Mesenchymal stem cell (in vitro differentiated cells and primary cell): ENCODE data around the gene SPRED2.

Experiments
- DNase-seq: peaks from one replicate; pipeline ENCODE4 v3.0.0-alpha.2; 2013
- H2AFZ ChIP-seq: one replicate; pipeline ENCODE4 v1.6.1; 2013; ENCODE audit warnings: low read depth, mild to moderate bottlenecking, control low read depth, inconsistent platforms, low read length, moderate library complexity
- H2AK5ac ChIP-seq: 2 replicates; pipeline ENCODE4 v1.6.1; 2013; ENCODE audit warnings: low read length, moderate library complexity, mild to moderate bottlenecking, inconsistent platforms; ENCODE audit not compliant: severe bottlenecking
- H2BK120ac ChIP-seq: one replicate; pipeline ENCODE4 v1.6.1; 2013; ENCODE audit warnings: low read depth, mild to moderate bottlenecking, inconsistent platforms, low read length, moderate library complexity
- H2BK12ac ChIP-seq, 2 experiments: one replicate each; pipeline ENCODE4 v1.6.1; 2013; ENCODE audit warnings: inconsistent platforms in 2 of 2, low read length in 2 of 2, mild to moderate bottlenecking in 2 of 2, moderate library complexity in 2 of 2, control low read depth in 1 of 2
- H2BK15ac ChIP-seq: one replicate; pipeline ENCODE4 v1.6.1; 2013; ENCODE audit warnings: mild to moderate bottlenecking, low read depth, inconsistent platforms; ENCODE audit not compliant: poor library complexity, severe bottlenecking
- H2BK5ac ChIP-seq: 2 replicates; pipeline ENCODE4 v1.6.1; 2013; ENCODE audit warnings: low read depth, mild to moderate bottlenecking, low read length, control low read depth, inconsistent platforms; ENCODE audit not compliant: poor library complexity, severe bottlenecking
- H3K14ac ChIP-seq, 2 experiments: one replicate each; pipeline ENCODE4 v1.6.1; 2013; ENCODE audit warnings: inconsistent platforms in 2 of 2, low read length in 2 of 2, control low read depth in 1 of 2, mild to moderate bottlenecking in 1 of 2, moderate library complexity in 1 of 2
- H3K18ac ChIP-seq, 2 experiments: one replicate each; pipeline ENCODE4 v1.6.1; 2013; ENCODE audit warnings: inconsistent platforms in 2 of 2, low read length in 2 of 2, control low read depth in 1 of 2, low read depth in 1 of 2, mild to moderate bottlenecking in 1 of 2
- H3K23ac ChIP-seq, 2 experiments: one replicate each; pipeline ENCODE4 v1.6.1; 2013; ENCODE audit warnings: inconsistent platforms in 2 of 2, low read length in 2 of 2, mild to moderate bottlenecking in 2 of 2, moderate library complexity in 2 of 2, control low read depth in 1 of 2
- H3K27ac ChIP-seq: 2 replicates; pipeline ENCODE4 v1.5.1; 2013; ENCODE audit warnings: mild to moderate bottlenecking, moderate library complexity, low read length, control low read depth, inconsistent platforms; ENCODE audit not compliant: poor library complexity, severe bottlenecking
- H3K27me3 ChIP-seq, 2 experiments: 2 replicates each; pipeline versions ENCODE4 v1.6.1 to v1.7.0; 2013; ENCODE audit warnings: low read length in 2 of 2, mild to moderate bottlenecking in 2 of 2, moderate library complexity in 2 of 2, control low read depth in 1 of 2, inconsistent platforms in 1 of 2; ENCODE audit not compliant: control insufficient read depth in 1 of 2, insufficient read depth in 1 of 2
- H3K36me3 ChIP-seq, 2 experiments: 2 replicates each; pipeline versions ENCODE4 v1.6.1 to v1.7.0; 2013; ENCODE audit warnings: low read length in 2 of 2, control low read depth in 1 of 2, inconsistent platforms in 1 of 2, low read depth in 1 of 2, mild to moderate bottlenecking in 1 of 2; ENCODE audit not compliant: insufficient read depth in 2 of 2, control insufficient read depth in 1 of 2
- H3K4ac ChIP-seq, 2 experiments: one replicate each; pipeline ENCODE4 v1.6.1; 2013; ENCODE audit warnings: inconsistent platforms in 2 of 2, low read length in 2 of 2, mild to moderate bottlenecking in 2 of 2, moderate library complexity in 2 of 2, control low read depth in 1 of 2, low read depth in 1 of 2
- H3K4me1 ChIP-seq: 2 replicates; pipeline ENCODE4 v1.6.1; 2013; ENCODE audit warnings: low read depth, low read length, control low read depth; ENCODE audit not compliant: control insufficient read depth, insufficient read depth
- H3K4me2 ChIP-seq: 2 replicates; pipeline ENCODE4 v1.6.1; 2013; ENCODE audit warnings: low read length, mild to moderate bottlenecking, inconsistent platforms; ENCODE audit not compliant: poor library complexity, severe bottlenecking
- H3K4me3 ChIP-seq, 2 experiments: 2 replicates each; pipeline versions ENCODE4 v1.5.1 to v1.7.0; 2013; ENCODE audit warnings: low read length in 2 of 2, mild to moderate bottlenecking in 2 of 2, control low read depth in 1 of 2, low read depth in 1 of 2; ENCODE audit not compliant: insufficient read depth in 1 of 2
- H3K79me1 ChIP-seq: replicated peaks from 2 replicates; pipeline ENCODE4 v1.6.1; 2013; ENCODE audit warnings: mild to moderate bottlenecking, control low read depth, low read length, inconsistent platforms; ENCODE audit not compliant: poor library complexity, severe bottlenecking
- H3K9ac ChIP-seq: 2 replicates; pipeline ENCODE4 v1.7.0; 2013; ENCODE audit warnings: mild to moderate bottlenecking, low read length, moderate library complexity
- H3K9me3 ChIP-seq: 2 replicates; pipeline ENCODE4 v1.7.0; 2013; ENCODE audit warnings: mild to moderate bottlenecking, low read length; ENCODE audit not compliant: control insufficient read depth
- H4K8ac ChIP-seq: one replicate; pipeline ENCODE4 v1.6.1; 2013; ENCODE audit warnings: inconsistent platforms, mild to moderate bottlenecking, low read length, moderate library complexity
- H4K91ac ChIP-seq: one replicate; pipeline ENCODE4 v1.6.1; 2013; ENCODE audit warnings: mild to moderate bottlenecking, low read length, inconsistent platforms
- WGBS: methylation state at CpG from one replicate; pipeline ENCODE4 v1.1.7; 2013; ENCODE audit warnings: mixed read lengths; 5-methylcytosine and 5-hydroxymethylcytosine counted together

Gene SPRED2

DNA sequence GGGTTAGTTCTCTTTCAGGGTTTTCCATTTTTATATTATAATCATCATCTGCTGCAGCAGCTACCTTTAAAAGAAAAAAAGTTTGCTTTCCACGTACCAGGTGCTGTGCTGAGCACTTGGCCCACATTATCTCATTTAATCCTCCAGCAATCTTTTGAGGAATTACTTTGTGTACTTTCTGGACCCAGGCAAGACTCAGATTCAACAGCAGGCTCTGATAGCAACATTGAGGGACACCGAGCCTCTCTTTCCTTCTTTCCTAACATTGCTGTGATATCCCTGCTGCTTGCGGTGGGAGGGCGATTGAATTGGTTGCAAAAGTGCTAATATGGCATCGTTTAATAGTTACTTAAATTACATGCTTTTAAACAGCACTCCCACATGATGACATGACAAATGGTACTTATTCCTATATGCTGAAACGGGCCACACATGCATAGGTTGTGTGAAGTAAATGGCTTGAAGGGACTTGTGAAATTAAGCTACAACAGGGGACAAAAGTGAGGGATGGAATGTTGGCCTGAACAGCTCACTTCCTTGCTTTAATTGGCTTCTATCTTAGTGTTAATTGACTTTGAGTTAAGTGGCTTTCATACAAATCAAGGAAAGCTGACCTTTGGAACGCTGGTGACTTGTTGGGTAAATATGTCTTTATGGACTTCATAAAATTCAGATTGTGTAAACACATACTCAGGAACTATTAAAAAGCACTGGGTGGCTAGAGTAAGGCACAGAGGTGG lies 21.2 kb downstream of the SPRED2 start:
- Histone ChIP-seq H3K9ac (no peak overlapping the region), H3K4me3 (no peak overlapping the region), H3K27ac (no peak overlapping the region), H2BK15ac (no peak overlapping the region), H3K23ac (no peak overlapping the region), H3K14ac (no peak overlapping the region), H3K27me3 (no peaks in the 10 kb centered on the region), H3K4me2 (no peak overlapping the region), H4K91ac (no peak overlapping the region), H3K9me3 (no peaks in the 10 kb centered on the region), H2BK5ac (no peak overlapping the region), H3K36me3 (peaks cover 4% of the 10 kb centered on the region in 2 experiments), H3K4me1 (peaks cover 12% of the 10 kb centered on the region), H2AK5ac (no peak overlapping the region), H2BK12ac (no peak overlapping the region), H2AFZ (no peak overlapping the region), H4K8ac (no peak overlapping the region), H3K18ac (no peak overlapping the region), H3K79me1 (peaks cover 19% of the 10 kb centered on the region), H2BK120ac (no peak overlapping the region), H3K4ac (no peak overlapping the region)
- DNase-seq, result no peak
- WGBS, result 62% methylated on average over 4 of the region's 7 CpGs

DNA sequence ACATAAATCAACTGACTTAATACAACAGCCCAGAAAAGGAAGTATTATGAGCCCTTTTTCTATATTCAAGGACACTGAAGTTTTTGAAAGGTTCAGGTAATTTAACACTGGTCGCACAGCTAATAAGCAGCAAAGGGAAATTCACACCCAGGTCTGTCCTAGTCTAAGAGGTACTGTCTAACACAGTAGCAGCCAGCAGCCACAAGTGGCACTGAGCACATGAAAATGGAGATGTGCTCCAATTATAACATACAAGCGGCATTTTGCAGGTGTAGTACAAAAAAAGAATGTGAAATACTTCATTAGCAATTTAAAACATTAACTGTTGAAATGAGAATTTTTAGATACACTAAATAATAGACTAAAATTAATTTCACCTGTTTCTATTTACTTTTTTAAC lies 23.4 kb downstream of the SPRED2 start:
- Histone ChIP-seq H3K4ac (no peak overlapping the region), H3K4me1 (peaks cover 12% of the 10 kb centered on the region), H3K27ac (no peak overlapping the region), H4K8ac (no peak overlapping the region), H2BK12ac (no peak overlapping the region), H3K18ac (no peak overlapping the region), H3K23ac (no peak overlapping the region), H3K4me2 (no peak overlapping the region), H3K79me1 (peaks cover 22% of the 10 kb centered on the region), H3K9ac (no peak overlapping the region), H2BK5ac (no peak overlapping the region), H3K4me3 (no peak overlapping the region), H3K14ac (no peak overlapping the region), H3K36me3 (peaks cover 4% of the 10 kb centered on the region in 2 experiments), H3K27me3 (no peaks in the 10 kb centered on the region), H2BK15ac (no peak overlapping the region), H2BK120ac (no peak overlapping the region), H3K9me3 (no peaks in the 10 kb centered on the region), H2AFZ (no peak overlapping the region), H4K91ac (no peak overlapping the region), H2AK5ac (no peak overlapping the region)
- DNase-seq, result no peak
- WGBS, result 100% methylated on average over 1 of the region's 2 CpGs

DNA sequence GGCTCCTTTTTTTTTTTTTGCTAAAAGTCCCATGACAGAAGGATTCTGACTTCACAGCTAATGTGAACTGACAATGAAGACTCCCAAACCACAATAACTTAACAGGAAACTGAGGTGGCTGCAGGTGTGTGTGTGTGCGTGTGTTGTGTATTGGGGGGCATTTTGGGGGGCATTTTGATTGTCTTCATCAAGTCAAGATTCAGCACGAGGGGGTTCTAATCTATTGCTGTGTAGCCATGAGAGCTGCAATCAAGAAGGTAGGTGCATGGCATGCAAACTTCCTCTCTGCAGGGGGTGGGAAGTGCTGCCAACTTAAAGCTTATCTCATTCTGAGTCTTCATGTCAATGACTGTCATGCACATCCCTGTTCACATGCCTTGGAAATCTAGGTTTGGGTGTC lies 25.2 kb downstream of the SPRED2 start:
- Histone ChIP-seq H3K79me1 (peaks cover 22% of the 10 kb centered on the region), H3K4me1 (peaks cover 10% of the 10 kb centered on the region), H3K36me3 (peaks cover 0 to 4% of the 10 kb centered on the region in 2 experiments), H2BK120ac (no peak overlapping the region), H2BK12ac (peak overlapping the region in 1 of 2 experiments; percentile 33), H3K4me3 (no peak overlapping the region), H4K8ac (no peak overlapping the region), H3K14ac (no peak overlapping the region), H3K9me3 (no peaks in the 10 kb centered on the region), H2BK5ac (no peak overlapping the region), H3K18ac (no peak overlapping the region), H3K23ac (no peak overlapping the region), H3K4me2 (no peak overlapping the region), H2BK15ac (no peak overlapping the region), H3K27me3 (no peaks in the 10 kb centered on the region), H2AK5ac (no peak overlapping the region), H4K91ac (no peak overlapping the region), H3K9ac (no peak overlapping the region), H3K4ac (no peak overlapping the region), H2AFZ (no peak overlapping the region), H3K27ac (no peak overlapping the region)
- no peak for DNase-seq
- 86% methylated on average over 2 of the region's 2 CpGs for WGBS

DNA sequence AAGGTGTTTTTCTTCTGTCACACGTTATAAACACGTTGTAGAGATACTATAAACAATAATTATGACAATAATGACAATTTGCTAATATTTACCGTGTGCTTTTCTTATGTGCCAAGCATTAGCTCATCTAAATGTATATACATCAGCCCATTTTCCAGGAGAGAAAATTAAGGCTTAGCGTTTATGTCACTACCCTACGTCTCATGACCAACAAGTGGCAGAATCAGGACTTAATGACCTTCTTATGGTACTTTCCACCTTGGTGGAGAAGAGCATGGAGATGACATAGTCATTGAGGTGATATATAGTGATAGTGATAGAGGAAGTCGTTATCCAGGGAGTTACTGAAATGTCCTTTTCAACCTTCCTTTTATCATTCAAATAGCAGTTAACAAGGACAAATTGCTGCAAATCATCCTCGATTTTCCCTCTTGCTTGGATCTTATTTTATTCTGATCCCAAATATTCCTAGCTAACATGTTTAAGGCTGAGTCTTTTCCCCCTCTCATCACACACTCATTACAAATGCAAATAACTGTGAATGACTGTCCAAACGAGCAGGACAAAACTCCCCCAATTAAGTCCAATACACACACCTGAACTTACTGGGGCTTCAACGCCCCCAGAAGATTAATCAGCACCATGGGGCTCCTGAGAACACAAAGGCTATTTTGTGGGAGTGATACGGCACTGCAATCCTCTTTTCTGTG lies 27.3 kb downstream of the SPRED2 start:
- H2BK12ac ChIP-seq, result no peak overlapping the region
- H2BK120ac ChIP-seq, result no peak overlapping the region
- 83% methylated on average over 7 of the region's 10 CpGs for WGBS
- H2AK5ac ChIP-seq, result no peak overlapping the region
- DNase-seq, result no peak
- H3K4me3 ChIP-seq, result no peak overlapping the region
- H3K36me3 ChIP-seq, result peaks cover 0 to 4% of the 10 kb centered on the region in 2 experiments
- H3K79me1 ChIP-seq, result peaks cover 28% of the 10 kb centered on the region
- no peak overlapping the region for H4K8ac ChIP-seq
- no peak overlapping the region for H3K4ac ChIP-seq
- H3K14ac ChIP-seq, result no peak overlapping the region
- H4K91ac ChIP-seq, result no peak overlapping the region
- H3K23ac ChIP-seq, result no peak overlapping the region
- H3K4me1 ChIP-seq, result peaks cover 10% of the 10 kb centered on the region
- H3K27me3 ChIP-seq, result no peaks in the 10 kb centered on the region
- no peak overlapping the region for H3K27ac ChIP-seq
- no peak overlapping the region for H3K18ac ChIP-seq
- no peaks in the 10 kb centered on the region for H3K9me3 ChIP-seq
- H2AFZ ChIP-seq, result no peak overlapping the region
- H2BK5ac ChIP-seq, result no peak overlapping the region
- no peak overlapping the region for H3K9ac ChIP-seq
- no peak overlapping the region for H2BK15ac ChIP-seq
- no peak overlapping the region for H3K4me2 ChIP-seq
